Islet of Langerhans (tissue), 1 donor: Measurements from ENCODE around the gene WDR12.
"Not testable (repeated sequence)": the region's sequence is repeated elsewhere in the genome, so short reads cannot be mapped to it uniquely, and the experiment has no call there.

Source experiments
- FAIRE-seq: peaks from one replicate; lab custom pipeline; 2011; peaks lifted over from hg19 to GRCh38; lab: Jason Lieb, UNC

WDR12 gene

GRCh38 chr2:202883987-202884675, 27.3 kb downstream of the WDR12 start:
- no peak for FAIRE-seq

DNA sequence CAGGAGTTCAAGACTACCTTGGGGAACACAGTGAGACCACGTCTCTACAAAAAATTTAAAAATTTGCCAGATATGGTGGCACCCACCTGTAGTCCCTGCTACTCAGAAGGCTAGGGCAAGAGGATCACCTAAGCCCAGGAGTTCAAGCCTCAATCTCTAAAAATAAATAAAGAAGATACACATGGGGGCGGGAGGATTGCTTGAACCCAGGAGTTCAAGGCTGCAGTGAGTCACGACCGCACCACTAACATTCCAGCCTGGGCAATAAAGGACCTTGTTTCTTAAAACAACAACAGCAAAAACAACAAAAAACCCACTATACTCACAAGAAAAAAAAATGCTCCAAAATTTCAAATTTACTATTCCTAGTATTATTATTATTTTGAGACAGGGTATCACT, 29.9 kb downstream of the WDR12 start:
- no peak for FAIRE-seq

GRCh38 chr2:202877699-202878098, 33.8 kb downstream of the WDR12 start:
- FAIRE-seq: no peak

- FAIRE-seq: no peak
Observed at GRCh38 chr2:202871300-202872141, 40.0 kb downstream of the WDR12 start, which contains the start of gene ICA1L. Gene ICA1L, minus strand, starts transcription at chr2:202871766. Its CDS starts 42,757 bp downstream, at chr2:202829009.

GRCh38 chr2:202870431-202871299, 40.8 kb downstream of the WDR12 start:
- peak; percentile 100 for FAIRE-seq

DNA sequence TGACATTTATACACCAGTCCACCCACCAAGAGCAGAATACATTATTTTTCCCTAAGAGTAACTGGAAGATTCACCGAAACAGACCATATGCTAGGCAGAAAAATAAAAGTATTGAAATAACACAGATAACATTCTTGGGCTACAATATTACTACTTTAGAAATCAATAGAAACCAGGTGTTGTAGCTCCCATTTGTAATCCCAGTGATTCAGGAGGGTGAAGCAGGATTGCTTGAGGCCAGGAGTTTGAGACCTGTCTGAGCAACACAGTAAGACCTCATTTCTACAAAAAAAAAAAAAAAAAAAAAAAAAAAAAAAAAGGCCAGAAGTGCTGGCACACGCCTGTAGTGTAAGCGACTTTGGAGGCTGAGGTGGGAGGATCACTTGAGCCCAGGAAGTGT, 49.5 kb downstream of the WDR12 start:
- no peak for FAIRE-seq

- FAIRE-seq: no peak
Observed at GRCh38 chr2:202858601-202859000, 52.9 kb downstream of the WDR12 start.

- FAIRE-seq: not testable (repeated sequence)
Observed at GRCh38 chr2:202849343-202849742, 62.1 kb downstream of the WDR12 start.

DNA sequence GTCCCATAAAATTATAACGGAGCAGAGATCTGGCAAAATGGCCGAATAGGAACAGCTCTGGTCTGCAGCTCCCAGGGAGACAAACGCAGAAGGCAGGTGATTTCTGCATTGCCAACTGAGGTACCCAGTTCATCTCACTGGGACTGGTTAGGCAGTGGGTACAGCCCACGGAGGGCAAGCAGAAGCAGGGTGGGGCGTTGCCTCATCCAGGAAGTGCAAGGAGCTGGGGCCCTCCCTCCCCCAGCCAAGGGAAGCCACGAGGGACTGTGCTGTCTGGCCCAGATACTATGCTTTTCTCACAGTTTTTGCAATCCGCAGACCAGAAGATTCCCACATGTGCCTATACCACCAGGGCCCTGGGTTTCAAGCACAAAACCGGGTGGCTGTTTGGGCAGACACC, 62.7 kb downstream of the WDR12 start:
- FAIRE-seq: no peak

GRCh38 chr2:202847693-202848524, 63.6 kb downstream of the WDR12 start:
- no peak for FAIRE-seq

GRCh38 chr2:202844656-202845055, 66.8 kb downstream of the WDR12 start:
- FAIRE-seq: no peak

DNA sequence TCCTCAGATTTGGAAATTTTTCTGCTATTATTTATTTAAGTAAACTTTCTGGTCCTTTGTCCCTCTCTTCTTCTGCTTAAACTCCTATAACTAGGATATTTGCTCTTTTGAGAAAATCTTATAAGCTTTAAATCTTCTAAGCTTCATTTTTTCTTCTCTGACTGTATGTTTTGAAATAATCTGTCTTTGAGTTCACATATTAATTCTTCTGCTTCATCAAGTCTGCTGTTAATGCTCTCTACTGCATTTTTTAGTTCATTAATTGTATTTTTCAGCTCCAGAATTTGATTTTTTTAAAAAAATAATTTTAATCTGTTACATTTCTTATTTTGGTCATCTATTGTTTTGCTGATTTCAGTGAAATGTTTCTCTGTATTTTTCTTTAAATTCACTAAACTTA, 68.8 kb downstream of the WDR12 start:
- FAIRE-seq: peak; percentile 72

GRCh38 chr2:202841090-202841867, 70.2 kb downstream of the WDR12 start:
- FAIRE-seq: no peak

- FAIRE-seq: peak; percentile 97
Observed at GRCh38 chr2:202831242-202832220, 79.9 kb downstream of the WDR12 start.

- FAIRE-seq: no peak
Observed at GRCh38 chr2:202824901-202825300, 86.6 kb downstream of the WDR12 start.
